HTR-8/SVneo (cell line): ENCODE data around the gene IL17RB.
A peak's percentile ranks its signal among the peaks of the same experiment; 100 is the strongest.

ENCODE experiments used
- DNase-seq: peaks from one replicate; pipeline ENCODE4 v3.0.0; 2011; ENCODE audit warnings: low spot score, mixed read lengths; ENCODE audit not compliant: insufficient read length
- FAIRE-seq: peaks from 2 replicates; lab custom pipeline; 2011; peaks lifted over from hg19 to GRCh38; lab: Jason Lieb, UNC

The IL17RB gene

DNA sequence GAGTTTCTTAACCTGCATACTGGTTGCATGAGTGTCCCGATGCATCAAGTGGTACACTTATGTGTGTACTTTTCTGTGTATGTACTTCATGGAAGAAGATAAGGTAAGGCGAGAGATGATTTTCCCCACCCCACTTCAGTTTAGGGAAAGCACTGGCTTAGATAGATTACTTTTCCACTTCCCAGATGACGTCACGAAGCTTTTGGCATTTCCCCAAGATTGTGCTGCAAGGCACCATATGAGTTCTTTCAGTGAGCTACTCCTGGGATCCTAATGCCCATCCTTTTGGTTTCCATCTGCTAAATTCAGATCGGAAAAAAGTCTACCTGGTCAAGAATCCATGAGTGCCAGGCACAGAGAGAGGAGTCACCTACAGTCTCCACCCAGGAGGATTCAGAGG, 4.5 kb downstream of the IL17RB start:
- no peak for DNase-seq
- no peak for FAIRE-seq

DNA sequence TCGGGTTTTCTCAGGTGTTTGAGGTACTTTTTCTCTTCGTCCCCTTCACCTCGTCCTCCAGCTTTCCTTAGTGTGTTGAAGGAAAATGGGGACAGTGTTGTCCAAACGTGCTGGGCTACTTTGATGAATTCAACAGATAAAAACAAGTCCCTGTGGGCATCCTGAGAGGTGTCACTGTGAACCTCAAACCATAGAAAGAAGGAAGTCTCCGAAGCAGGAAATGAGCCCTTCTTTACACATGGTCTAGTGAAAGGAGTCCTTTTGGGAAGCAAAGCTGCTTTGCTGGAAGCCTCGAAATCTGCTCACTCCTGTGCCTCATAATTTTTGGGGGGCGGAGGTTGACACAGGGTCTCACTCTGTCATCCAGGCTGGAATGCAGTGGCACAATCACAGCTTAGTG, 10.6 kb downstream of the IL17RB start:
- no peak for DNase-seq
- no peak for FAIRE-seq

DNA sequence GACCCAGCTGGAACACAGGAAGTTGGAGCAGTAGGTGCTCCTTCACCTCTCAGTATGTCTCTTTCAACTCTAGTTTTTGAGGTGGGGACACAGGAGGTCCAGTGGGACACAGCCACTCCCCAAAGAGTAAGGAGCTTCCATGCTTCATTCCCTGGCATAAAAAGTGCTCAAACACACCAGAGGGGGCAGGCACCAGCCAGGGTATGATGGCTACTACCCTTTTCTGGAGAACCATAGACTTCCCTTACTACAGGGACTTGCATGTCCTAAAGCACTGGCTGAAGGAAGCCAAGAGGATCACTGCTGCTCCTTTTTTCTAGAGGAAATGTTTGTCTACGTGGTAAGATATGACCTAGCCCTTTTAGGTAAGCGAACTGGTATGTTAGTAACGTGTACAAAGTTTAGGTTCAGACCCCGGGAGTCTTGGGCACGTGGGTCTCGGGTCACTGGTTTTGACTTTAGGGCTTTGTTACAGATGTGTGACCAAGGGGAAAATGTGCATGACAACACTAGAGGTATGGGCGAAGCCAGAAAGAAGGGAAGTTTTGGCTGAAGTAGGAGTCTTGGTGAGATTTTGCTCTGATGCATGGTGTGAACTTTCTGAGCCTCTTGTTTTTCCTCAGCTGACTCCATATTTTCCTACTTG, 11.9 kb downstream of the IL17RB start:
- FAIRE-seq (no peak), DNase-seq (no peak)

DNA sequence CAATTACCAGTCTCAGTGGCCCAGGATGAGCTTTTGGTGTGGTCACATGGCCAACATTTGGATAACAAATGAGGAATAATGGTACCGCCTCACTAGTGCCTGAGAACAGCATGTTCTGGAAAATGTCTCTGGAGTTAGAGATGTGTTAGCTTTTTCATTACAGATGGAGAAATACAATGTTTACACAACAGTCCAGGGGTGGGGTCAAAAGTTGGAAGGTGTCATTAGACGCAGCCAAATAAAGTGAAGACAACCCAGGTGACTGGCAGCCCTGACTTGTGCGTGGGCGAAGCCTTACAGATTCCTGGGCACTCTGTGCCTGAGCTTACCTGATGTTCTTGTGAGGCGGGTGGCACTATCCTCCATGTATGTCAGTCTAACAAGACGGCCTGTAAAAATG, 12.8 kb downstream of the IL17RB start:
- FAIRE-seq (no peak), DNase-seq (no peak)

DNA sequence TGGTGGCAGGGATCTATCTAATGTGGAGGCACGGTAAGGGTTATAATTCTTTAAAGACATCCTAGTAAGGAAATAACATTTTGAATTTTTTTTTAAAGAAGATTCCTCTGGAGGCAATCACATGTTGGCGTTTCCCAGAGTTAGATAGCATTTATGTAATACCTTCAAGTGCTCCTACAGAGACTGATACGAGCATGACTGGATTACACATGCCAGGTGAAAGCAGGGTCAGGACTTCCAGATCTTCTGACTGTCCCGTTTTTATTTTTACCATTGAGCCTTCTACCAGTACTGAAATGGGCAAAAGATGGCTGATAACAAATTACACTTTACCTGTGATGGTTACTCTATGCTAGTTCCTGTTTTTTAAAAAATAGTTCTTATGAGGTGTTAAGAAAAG, 13.8 kb downstream of the IL17RB start:
- no peak for FAIRE-seq
- DNase-seq, result no peak

DNA sequence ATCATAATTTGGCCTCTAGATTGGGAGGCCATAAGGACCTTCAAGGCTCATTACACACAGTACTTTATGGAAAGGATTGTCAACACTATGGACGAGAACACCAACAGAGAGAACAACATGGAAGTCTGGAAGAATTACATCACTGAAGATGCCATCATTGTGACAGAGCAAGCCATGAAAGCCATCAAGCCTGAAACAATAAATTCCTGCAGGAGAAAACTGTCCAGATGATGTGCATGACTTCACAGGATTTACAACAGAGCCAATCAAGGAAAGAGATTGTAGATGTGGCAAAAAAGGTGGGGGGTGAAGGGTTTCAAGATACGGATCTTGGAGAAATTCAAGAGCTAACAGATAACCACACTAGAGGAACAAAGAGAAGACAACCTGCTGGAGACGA, 15.9 kb downstream of the IL17RB start:
- DNase-seq (no peak), FAIRE-seq (no peak)

DNA sequence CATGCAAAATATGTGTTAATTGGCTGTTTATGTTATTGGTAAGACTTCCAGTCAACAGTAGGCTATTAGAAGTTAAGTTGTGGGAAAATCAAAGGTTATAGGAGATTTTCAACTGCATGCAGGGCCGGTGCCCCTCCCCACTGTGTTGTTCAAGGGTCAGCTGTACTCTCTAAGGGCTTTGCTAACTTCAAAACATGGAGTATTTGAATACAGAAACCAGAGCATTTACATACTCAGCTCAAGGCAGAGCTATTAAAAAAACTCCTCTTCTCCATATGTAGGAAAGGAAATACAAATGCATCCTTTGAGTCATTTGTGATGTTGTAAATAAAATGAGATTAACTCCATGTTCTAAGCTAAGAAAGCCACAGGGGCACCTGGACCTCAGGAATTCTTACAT, 16.8 kb downstream of the IL17RB start:
- no peak for FAIRE-seq
- DNase-seq, result no peak

DNA sequence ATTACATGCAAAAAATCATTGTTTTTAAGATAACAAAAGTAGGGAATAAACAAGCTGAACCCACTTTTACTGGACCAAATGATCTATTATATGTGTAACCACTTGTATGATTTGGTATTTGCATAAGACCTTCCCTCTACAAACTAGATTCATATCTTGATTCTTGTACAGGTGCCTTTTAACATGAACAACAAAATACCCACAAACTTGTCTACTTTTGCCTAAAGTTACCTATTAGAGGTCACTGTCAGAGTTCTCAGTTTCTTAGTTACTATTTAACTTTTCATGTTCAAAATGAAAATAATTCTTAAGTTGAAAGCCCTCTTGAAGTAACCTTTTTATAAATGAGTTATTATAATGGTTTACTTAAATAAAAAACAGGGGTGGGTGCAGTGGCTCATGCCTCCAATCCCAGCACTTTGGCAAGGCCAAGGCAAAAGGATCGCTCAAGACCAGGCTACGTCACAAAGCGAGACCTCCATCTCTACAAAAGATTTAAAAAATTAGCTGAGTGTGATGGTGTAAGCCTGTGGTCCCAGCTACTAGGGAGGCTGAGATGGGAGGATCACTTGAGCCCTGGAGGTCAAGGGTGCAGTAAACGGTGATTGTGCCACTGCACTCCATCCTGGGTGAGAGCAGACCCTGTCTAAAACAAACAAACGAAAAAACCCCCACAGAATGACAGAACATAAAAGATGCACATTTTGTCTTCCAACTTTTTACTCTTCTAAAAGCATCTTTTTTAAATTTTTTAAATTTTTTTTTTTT, 19.5 kb downstream of the IL17RB start:
- no peak for FAIRE-seq
- no peak for DNase-seq

DNA sequence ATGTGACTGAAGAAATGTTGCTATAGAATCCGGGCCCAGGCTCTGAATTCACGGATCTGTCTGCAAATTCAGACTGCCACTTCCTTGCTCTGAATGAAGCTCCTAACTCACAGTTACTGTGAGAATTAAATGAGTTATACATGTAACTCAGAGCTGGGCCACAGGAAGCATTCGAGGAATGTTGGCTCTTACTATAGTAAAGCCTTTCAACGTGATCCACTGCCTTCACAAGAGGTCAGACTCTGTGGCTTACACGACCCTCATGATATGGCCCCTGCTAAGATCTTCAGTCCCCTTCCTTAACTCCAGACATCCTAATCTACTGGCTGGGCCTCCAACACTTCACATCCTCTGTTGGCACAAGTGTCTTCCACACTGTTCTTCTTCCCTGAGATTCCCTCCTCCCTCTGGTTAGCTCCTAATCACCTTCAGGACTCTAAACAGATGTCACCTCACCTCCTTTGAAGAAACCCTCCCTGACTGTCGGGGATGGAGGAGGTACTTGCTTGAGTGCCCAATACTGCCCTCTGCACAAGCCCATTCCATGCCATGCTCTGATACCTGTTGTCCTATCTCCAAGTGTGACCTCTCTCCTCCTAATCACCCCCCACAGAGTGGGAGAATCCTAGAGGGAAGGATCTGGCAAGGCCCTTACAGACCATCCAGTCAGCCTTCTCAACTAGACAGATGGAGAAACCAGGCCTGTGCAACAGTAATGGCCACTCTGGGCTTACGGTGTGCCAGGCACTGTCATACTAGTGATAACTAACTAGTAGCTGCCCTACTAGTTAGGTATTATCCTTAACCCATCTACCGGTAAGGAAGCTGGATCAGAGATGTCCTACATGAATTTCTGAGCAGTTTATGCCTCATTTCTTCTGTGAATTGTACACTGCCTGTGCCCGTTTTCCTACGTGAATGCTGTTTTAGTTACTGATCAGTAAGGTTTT, 34.3 kb downstream of the IL17RB start:
- DNase-seq (no peak), FAIRE-seq (no peak)

DNA sequence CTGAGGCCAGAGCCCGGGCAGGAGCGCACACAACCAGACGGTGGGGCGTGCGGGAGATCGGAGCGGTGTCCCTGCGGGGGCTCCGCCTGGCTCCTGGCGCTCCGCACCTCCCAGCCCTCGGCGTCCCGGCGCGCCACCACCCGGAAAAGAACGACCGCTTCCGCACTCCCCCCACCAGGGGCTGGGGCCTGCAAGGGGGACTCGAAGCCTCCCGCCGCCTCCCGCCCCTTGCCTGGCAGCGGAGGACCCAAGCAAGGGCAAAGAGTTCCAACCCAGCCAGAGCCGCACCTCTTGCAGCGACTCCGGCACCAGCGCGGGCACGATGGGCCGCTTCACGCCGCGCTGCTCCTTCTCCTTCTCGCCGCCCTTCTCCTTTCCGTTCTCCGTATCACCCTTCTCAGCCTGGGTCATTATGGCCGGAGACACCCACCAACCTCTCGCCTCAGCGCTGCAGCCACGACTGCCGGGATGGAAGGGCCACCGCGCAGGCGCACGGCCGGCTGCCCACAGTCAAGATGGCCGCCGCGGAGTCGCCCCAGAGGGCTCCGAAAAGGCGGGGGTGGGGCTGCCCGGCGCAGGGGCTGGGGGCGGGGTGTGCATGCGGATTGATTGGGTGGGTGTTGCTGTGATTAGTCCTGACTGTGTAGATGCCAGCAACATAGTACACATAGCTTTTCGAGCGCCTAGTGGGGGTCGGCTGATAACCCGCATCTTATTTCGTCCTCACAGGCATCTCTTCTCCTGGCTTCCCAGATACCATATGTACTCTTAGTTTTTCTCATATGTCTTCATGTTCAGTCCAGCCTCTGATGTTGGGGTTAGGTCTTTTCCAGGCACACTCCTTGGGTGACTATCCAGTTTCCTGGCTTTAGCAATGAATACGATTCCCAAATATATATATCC, 35.6 kb downstream of the IL17RB start, which contains the start of gene ACTR8:
Gene ACTR8 (minus strand): TSS at position 462 of the 903 bp plus-strand sequence. CDS start 51 bp downstream, at position 411.
- peak; percentile 84 for DNase-seq
- FAIRE-seq, result peak; percentile 70

DNA sequence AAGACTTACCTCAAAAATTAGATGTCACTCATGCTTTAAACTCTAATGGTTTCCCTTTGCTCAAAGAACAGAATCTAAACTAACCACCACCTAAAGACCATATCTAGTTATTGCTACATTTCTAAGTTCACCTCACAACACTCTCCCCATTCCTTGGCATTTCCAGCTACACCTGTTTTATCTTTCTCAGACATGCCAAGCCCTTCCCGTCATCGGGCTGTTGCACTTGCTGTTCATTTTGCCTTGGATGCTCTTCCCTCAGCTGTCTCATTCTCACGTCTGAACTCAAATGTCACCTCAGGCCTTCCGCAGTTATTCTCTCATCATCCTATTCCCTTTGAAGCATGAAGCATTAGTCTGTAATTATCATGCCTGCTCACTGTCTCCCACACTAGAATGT, 36.6 kb downstream of the IL17RB start:
- no peak for FAIRE-seq
- no peak for DNase-seq

DNA sequence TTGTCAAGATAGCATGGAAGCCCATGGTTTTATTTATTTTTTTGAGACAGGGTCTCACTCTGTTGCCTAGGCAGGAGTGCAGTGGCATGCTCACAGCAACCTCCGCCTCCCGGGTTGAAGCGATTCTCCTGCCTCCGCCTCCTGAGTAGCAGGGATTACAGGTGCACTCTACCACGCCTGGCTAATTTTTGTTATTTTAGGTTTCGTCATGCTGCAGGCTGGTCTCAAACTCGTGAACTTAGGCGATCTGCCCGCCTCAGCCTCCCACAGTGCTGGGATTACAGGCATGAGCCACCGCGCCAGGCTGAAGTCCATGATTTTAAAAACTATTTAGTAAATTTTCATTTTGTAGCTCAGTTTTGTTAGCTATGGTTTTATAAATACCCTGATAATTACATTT, 38.3 kb downstream of the IL17RB start:
- no peak for FAIRE-seq
- DNase-seq, result no peak

DNA sequence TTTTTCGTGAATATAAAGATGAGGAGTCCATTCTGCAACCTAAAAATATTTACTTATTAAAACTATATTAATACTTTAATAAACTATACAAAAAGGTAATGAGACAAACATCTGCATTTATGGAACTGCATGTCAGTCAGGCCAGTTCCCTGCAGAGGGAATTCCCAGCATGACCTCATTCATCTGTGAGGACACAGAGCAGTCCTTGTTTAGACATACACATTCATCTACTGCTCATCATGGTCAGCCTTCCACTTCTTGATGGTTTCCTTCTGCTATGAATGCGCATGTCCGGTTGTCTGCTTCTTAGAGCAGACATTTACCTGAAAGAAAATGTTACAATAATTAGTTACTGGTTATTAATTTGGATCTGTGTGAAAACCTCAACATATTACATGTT, 38.9 kb downstream of the IL17RB start:
- DNase-seq (no peak), FAIRE-seq (no peak)

DNA sequence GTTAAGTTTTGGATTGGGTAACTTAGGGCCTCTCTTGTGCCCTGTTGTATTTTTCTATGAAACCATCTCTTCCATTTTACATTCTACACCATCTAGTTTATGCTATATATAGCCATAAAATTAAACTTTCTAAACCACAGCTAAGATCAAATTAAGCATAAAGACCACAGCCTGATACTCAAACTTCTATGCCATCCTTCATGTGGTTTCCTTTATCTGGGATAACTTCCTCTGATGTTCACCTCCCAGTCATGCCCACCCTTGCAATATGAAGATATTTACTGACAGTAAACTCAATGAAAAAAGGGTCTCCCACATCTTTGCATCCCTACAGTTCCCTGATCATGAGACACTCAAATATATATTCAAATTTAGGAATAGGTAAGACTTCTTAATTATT, 41.1 kb downstream of the IL17RB start:
- FAIRE-seq, result no peak

DNA sequence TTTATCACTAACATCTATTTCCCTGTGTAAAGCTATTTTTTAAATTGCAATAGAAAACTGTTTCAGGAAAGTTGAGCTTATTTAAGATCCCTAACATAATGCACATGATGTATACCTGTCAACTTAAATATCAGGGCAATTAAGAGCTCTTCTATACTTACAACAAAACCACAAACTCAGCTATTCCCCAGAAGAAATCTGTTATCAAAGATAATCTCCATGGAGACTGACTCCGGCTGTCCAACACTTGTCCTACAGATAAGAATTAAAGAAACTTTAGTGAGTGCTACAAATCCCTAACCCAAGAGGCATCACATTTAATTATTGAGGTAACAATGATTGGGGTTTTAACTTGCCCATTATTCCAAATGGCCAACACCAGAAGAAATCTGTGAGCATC, 41.9 kb downstream of the IL17RB start:
- DNase-seq, result no peak
- no peak for FAIRE-seq

More for the DNA sequence above, 41.1 kb downstream of the IL17RB start:
- DNase-seq, result no peak

DNA sequence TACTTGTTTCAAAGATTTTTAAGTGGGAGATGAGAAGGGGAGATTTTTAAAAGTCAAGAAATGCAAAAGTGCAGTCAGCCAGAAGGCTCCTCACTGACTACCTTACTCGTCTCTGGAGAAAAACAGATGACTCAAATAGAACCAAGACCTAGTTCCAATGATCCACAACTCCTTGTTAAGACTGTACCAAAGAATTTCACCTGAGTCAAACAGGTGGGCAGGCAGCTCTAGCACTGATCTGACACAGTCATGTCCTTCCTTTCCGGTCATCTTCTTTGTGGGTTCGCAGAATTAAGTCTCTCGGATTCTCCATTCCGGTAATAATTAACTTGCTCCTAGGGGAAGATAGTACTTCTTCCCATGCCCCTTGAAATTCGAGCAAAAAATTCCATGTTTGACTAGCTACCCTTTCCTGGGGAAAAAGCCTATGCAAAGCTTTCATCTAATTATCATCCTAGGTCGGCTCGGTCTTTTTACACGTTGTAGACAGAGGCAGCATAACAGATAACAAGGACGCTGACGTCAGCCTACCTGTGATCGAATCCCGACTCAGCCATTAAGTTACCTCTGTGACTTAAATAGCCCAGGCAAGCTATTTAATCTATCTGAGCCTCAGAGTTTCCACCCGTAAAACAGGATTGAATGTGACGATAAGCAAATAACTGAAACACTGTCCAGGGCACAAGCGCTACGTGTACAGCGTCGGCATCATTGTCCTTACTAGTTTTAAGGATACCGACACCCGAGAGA, 44.5 kb downstream of the IL17RB start:
- no peak for FAIRE-seq

DNA sequence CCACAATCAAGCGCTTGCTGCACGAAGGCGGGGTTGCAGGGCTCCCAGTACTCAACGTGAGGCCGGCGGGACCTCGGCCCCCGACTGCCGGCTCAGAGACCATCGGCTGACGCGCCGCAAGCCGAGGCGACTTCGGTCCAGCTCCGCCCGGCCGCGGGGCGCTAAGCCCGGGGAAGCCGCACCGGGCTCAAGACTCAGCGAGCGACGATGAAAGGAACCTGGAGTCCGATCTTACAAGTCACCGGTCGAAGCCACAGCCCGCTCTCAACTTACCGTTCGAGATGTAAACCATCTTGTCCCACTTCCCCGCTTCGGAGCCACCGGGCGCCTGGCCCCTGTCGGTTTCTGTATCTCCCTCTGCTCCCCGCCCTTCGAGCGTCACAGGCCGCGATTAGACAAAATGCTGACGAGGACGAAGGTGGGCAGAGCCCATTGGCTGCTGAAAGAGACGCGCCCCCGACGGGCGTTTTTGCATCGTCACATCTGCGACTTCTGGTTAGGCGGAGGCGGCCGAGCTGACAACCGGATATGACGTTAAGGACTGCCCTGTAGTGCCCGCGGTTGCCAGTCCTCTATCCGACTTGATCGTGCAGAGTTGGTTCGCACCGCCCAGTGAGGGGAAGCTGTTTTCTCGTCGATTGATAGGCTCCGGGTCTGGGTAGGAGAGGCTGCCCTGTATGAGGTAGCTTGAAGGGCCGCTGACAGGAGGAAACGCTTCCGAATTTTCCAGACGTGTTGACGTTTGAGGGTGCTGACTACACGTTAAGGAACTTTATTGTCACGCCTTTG, 45.3 kb downstream of the IL17RB start, which contains the start of gene SELENOK:
Gene SELENOK (minus strand): TSS at position 363 of the 789 bp plus-strand sequence.
- peak; percentile 93 for DNase-seq
- peak; percentile 96 for FAIRE-seq

More for the DNA sequence above, 44.5 kb downstream of the IL17RB start:
- DNase-seq, result peak; percentile 7

DNA sequence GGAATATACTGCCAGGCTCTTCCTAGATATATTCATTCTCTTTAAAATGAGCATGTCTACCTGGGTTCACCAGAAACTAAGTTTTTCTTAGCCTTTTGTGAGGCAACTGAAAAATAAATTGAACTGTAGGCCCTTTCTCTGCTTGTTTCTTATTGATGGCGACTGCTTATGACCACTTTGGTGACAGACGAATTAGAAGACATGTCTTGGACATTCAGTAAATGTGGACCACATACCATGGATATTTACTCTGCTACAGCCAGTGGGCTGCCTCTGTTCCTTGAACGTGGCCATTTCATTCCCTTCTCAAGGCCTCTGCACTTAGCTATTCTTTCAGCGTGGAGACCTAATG, 45.9 kb downstream of the IL17RB start:
- DNase-seq, result no peak
- no peak for FAIRE-seq
